Activated naive CD4-positive, alpha-beta T cell treated with anti-CD3 and anti-CD28 coated beads for 36 hours (primary cell): ENCODE measurements around the gene C22orf31. TPM values are rescaled to one million over a fixed set of nuclear protein-coding genes. Genes with fewer than 3 reads are reported as not detected.

Experiments used
- CTCF ChIA-PET: fragments of 350-600 bp; sonication (Branson Sonifier 250); formaldehyde crosslinking; loops from one replicate; lab custom pipeline; 2021; ENCODE audit warnings: antibody characterized with exemption; lab: Charles Lee
- DNase-seq: peaks from one replicate; pipeline ENCODE4 v3.0.0-alpha.2; 2020
- H3K27ac Mint-ChIP-seq: one replicate; pipeline ENCODE4 v1.8.0; 2021; ENCODE audit warnings: mild to moderate bottlenecking, mixed read lengths
- H3K27me3 Mint-ChIP-seq: one replicate; pipeline ENCODE4 v1.8.0; 2021; ENCODE audit warnings: low read depth, mixed read lengths
- H3K36me3 Mint-ChIP-seq: one replicate; pipeline ENCODE4 v1.8.0; 2021; ENCODE audit warnings: low read depth, mixed read lengths
- H3K4me1 Mint-ChIP-seq: one replicate; pipeline ENCODE4 v1.8.0; 2021; ENCODE audit warnings: low read depth, mixed read lengths
- H3K4me3 Mint-ChIP-seq: one replicate; pipeline ENCODE4 v1.8.0; 2021; ENCODE audit warnings: mild to moderate bottlenecking, moderate library complexity, mixed read lengths
- H3K9me3 Mint-ChIP-seq: one replicate; pipeline ENCODE4 v1.8.0; 2021; ENCODE audit warnings: mixed read lengths
- intact Hi-C: fragments of 100-400 bp; cut with micrococcal nuclease; formaldehyde crosslinking; loops from one replicate; pipeline ENCODE4 v1.15.1; 2023
- total RNA-seq, 2 experiments: library from RNA; stranded (reverse); gene quantifications; one replicate each; pipeline ENCODE4 v1.2.3, GENCODE V29; 2021

C22orf31 gene
- total RNA-seq, 2 experiments from 2014 or later, result not detected

- CTCF ChIA-PET, result interaction anchor here (2.8 kb wide), 1 partner anchor 27 kb away, joined by 14 read pairs; no protein-coding TSS in a partner anchor
- intact Hi-C loops, result no loop called here
- H3K9me3 Mint-ChIP-seq, result peaks cover 6% of the 10 kb centered on the region
- H3K27ac Mint-ChIP-seq, result no peak overlapping the region
- H3K27me3 Mint-ChIP-seq, result peaks cover 2% of the 10 kb centered on the region
- H3K36me3 Mint-ChIP-seq, result peaks cover 2% of the 10 kb centered on the region
- no peak for DNase-seq
- H3K4me1 Mint-ChIP-seq, result peaks cover 6% of the 10 kb centered on the region
- no peak overlapping the region for H3K4me3 Mint-ChIP-seq
Measured at GRCh38 chr22:29014293-29014692, 47.3 kb downstream of the C22orf31 start.

GRCh38 chr22:29012952-29013351, 48.7 kb downstream of the C22orf31 start:
- H3K27me3 Mint-ChIP-seq, result peaks cover 2% of the 10 kb centered on the region
- peaks cover 2% of the 10 kb centered on the region for H3K36me3 Mint-ChIP-seq
- H3K4me1 Mint-ChIP-seq, result peaks cover 6% of the 10 kb centered on the region
- no peak overlapping the region for H3K27ac Mint-ChIP-seq
- H3K4me3 Mint-ChIP-seq, result no peak overlapping the region
- H3K9me3 Mint-ChIP-seq, result peaks cover under 1% of the 10 kb centered on the region
- intact Hi-C loops, result no loop called here
- CTCF ChIA-PET, result interaction anchor here (0.9 to 2.8 kb wide), 3 partner anchors 11 to 157 kb away, joined by 3 to 14 read pairs (median 4); no protein-coding TSS in a partner anchor
- DNase-seq, result no peak

- intact Hi-C loops, result no loop called here
- no peak for DNase-seq
- Mint-ChIP-seq H3K9me3 (no peaks in the 10 kb centered on the region), H3K27ac (no peak overlapping the region), H3K27me3 (peaks cover 2% of the 10 kb centered on the region), H3K4me1 (peaks cover 6% of the 10 kb centered on the region), H3K36me3 (peaks cover 2% of the 10 kb centered on the region), H3K4me3 (no peak overlapping the region)
- CTCF ChIA-PET, result interaction anchor here (1.2 to 2.8 kb wide), 2 partner anchors 29 to 156 kb away, joined by 3 to 14 read pairs; no protein-coding TSS in a partner anchor
Measured at GRCh38 chr22:29012101-29012433, 49.6 kb downstream of the C22orf31 start.

GRCh38 chr22:29011240-29012100, 50.2 kb downstream of the C22orf31 start:
- no peak overlapping the region for H3K4me3 Mint-ChIP-seq
- H3K36me3 Mint-ChIP-seq, result peaks cover 2% of the 10 kb centered on the region
- intact Hi-C loops, result no loop called here
- no peak for DNase-seq
- H3K27me3 Mint-ChIP-seq, result peaks cover 7% of the 10 kb centered on the region
- no peak overlapping the region for H3K27ac Mint-ChIP-seq
- H3K4me1 Mint-ChIP-seq, result peaks cover 6% of the 10 kb centered on the region
- no peaks in the 10 kb centered on the region for H3K9me3 Mint-ChIP-seq
- CTCF ChIA-PET, result interaction anchor here (1.2 to 2.8 kb wide), 2 partner anchors 29 to 155 kb away, joined by 3 to 14 read pairs; no protein-coding TSS in a partner anchor

GRCh38 chr22:29009148-29009547, 52.5 kb downstream of the C22orf31 start:
- Mint-ChIP-seq H3K4me3 (no peak overlapping the region), H3K36me3 (no peaks in the 10 kb centered on the region), H3K27ac (no peak overlapping the region), H3K4me1 (peaks cover 7% of the 10 kb centered on the region), H3K27me3 (peaks cover 24% of the 10 kb centered on the region), H3K9me3 (no peaks in the 10 kb centered on the region)
- DNase-seq, result no peak
- intact Hi-C loops, result no loop called here
- CTCF ChIA-PET, result no interaction called here

Other genes with a start within 250 kb of the C22orf31 start
- 1 to 10 TPM; 1.6 to 2.2 TPM for gene ZNRF3, start 178.3 kb downstream of the C22orf31 start, total RNA-seq
- under 1 TPM; 0.17 to 0.35 TPM for gene KREMEN1, start 11.2 kb upstream of the C22orf31 start, total RNA-seq
- not detected for gene EMID1, start 144.1 kb upstream of the C22orf31 start, total RNA-seq
- 10 to 100 TPM; 17.6 to 20.5 TPM for gene RHBDD3, start 206.2 kb upstream of the C22orf31 start, total RNA-seq
- gene EWSR1, start 206.4 kb upstream of the C22orf31 start, total RNA-seq, result 100 to 1,000 TPM; 274 to 303 TPM
- under 1 TPM; 0.12 to 0.26 TPM for gene GAS2L1, start 244.8 kb upstream of the C22orf31 start, total RNA-seq